Activated T-cell treated with anti-CD3 and anti-CD28 coated beads for 24 hours (primary cell): ENCODE data around the gene KIF5A.
"Not testable (repeated sequence)": the region's sequence is repeated elsewhere in the genome, so short reads cannot be mapped to it uniquely, and the experiment has no call there.

Source experiments
- DNase-seq: peaks from one replicate; pipeline ENCODE4 v3.0.0-alpha.2; 2020; ENCODE audit warnings: low read depth

Gene KIF5A

DNA sequence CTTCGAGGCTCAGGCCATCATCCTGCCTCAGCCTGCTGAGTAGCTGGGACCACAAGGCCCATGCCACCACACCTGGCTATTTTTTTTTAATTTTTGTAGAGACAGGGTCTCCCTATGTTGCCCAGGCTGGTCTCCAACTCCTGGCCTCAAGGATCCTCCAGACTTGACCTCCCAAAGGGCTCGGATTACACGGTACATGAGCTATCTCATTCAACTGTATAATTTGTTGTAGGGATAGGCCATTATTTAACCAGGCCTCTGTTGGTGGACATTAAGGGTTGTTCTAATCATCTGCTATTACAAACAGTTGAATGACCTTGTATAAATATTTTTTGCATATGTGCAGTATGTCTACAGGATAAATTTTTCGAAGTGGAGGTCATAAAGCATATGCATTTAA is 9.0 kb downstream of the KIF5A start:
- DNase-seq: no peak

DNA sequence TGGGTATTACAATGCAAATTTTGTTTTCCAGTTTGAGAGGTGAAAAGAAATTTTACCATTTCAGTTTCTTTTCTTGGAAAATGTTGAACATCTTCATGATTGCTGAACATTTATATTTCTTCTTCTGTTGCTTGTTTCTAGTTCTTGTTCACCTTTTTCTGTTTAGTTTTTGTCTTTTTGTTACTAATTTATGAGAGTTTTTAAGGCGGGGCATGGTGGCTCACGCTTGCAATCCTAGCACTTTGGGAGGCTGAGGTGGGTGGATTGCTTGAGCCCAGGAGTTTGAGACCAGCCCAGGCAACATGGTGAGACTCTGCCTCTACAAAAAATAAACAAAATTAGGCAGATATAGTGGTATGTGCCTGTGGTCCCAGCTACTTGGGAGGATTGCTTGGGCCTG is 10.7 kb downstream of the KIF5A start:
- no peak for DNase-seq

DNA sequence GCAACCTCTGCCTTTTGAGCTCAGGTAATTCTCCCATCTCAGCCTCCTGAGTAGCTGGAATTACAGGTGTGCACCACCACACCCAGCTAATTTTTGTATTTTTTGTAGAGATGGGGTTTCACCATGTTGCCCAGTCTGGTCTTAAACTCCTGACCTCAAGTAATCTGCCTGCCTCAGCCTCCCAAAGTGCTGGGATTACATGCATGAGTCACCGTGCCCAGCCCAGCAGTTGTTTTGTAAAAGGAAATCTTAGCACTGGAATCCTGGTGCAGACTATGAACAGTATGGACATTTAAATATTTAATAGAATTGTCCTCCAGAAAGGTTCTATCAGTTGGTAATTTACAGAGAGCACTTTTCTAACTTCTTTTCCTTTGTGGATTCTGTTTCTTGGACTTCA is 11.3 kb downstream of the KIF5A start:
- DNase-seq: not testable (repeated sequence)

DNA sequence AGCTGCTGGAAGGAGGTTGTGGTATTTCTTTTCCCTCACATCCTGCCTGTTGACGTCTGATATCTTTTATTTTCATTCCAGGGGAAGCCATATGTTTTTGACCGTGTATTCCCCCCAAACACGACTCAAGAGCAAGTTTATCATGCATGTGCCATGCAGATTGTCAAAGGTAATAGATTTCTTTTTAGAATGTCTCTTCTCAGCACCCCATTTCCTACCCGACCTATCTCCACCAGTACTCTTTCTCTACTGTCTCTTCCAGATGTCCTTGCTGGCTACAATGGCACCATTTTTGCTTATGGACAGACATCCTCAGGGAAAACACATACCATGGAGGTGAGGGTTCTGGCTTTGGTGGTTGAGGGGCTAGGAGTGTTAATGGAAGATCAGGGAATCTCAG is 13.5 kb downstream of the KIF5A start:
- DNase-seq: no peak

DNA sequence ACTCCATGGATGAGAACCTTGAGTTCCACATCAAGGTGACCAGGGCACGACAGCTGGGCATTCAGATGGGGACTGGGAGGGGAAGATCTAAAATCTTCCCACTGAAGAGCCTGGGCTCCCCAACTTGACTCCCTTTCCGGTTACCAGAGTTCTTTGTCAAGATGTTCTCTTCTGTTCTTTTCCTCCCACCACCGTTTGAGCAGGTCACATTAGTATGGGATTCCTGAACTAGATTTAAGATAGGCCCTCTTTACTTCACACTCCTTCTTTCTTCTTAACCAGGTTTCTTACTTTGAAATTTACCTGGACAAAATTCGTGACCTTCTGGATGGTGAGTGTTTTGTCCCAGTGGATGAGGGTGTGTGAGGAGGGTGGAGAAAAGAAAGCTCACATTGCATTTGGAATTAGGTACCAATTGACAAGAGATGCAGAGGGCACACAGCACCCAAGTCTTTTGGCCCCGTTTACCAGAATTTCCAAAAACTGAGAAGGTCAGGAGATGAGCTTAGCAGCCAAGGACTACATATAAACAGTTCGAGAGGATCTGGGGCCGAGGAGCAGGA is 14.4 kb downstream of the KIF5A start:
- DNase-seq: no peak

DNA sequence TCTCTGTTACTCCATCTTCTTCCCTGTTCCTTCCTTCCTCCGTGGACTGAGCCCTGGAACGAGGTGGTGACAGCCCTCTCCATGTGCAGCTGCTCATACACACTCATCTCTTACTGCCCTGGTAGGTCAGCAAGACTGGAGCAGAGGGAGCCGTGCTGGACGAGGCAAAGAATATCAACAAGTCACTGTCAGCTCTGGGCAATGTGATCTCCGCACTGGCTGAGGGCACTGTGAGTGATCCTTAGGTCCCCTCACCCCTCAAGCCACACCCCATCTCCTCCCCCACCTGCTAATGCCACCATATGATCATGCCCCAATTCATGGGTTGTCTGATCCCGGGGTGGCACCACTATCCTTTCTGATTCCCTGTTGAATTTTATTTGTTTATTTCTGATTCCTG is 19.0 kb downstream of the KIF5A start:
- no peak for DNase-seq

DNA sequence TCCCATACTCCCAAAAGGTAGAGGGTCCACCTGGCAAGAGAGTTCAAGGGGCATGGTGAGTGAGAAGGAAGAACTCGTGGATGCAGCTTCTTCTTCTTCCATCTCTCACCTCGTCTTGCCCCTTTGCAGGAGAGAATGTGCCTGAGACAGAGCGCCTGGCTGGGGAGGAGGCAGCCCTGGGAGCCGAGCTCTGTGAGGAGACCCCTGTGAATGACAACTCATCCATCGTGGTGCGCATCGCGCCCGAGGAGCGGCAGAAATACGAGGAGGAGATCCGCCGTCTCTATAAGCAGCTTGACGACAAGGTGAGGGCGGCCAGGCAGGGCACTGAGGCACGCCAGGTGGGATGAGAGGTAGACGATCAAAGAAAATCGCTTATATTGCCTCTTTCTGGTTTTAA is 20.0 kb downstream of the KIF5A start:
- no peak for DNase-seq

DNA sequence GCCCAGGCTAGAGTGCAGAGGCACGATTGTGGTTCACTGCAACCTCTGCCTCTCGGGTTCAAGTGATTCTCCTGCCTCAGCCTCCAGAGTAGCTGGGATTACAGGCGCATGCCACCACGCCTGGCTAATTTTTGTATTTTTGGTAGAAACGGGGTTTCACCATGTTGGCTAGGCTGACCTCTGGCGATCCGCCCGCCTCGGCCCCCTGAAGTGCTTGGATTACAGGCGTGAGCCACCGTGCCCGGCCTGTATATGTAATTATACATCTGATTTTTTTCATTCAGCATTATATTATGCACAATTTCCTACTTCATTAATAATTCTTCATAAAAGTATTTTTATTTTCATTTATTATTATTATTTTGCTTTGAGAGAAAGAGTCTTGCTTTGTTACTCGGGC is 20.6 kb downstream of the KIF5A start:
- not testable (repeated sequence) for DNase-seq

DNA sequence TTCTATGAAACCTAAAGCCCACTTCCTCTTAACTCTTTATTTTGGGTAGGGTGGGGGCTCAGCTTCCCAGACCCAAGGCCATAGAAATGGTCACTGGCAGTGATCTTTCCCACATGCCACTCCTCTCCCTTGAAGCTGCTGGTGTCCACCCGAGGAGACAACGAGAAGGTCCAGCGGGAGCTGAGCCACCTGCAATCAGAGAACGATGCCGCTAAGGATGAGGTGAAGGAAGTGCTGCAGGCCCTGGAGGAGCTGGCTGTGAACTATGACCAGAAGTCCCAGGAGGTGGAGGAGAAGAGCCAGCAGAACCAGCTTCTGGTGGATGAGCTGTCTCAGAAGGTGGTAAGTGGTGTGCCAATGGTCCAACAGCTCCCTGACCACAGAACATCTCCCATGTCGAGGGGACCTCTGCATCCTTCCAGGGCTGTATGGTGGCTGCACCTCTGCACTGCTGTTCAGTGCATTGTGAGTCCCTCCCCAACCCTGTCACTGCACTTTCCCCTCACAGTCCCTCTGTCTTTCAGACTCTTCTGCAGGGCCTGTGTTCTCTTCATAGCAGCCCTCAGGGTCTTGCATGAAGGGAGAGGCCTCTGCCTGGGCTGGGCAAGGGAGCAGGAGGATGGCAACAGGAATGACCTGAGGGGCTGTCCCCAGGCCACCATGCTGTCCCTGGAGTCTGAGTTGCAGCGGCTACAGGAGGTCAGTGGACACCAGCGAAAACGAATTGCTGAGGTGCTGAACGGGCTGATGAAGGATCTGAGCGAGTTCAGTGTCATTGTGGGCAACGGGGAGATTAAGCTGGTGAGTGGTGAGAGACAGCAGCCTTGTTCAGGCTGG is 22.3 kb downstream of the KIF5A start:
- DNase-seq: no peak

DNA sequence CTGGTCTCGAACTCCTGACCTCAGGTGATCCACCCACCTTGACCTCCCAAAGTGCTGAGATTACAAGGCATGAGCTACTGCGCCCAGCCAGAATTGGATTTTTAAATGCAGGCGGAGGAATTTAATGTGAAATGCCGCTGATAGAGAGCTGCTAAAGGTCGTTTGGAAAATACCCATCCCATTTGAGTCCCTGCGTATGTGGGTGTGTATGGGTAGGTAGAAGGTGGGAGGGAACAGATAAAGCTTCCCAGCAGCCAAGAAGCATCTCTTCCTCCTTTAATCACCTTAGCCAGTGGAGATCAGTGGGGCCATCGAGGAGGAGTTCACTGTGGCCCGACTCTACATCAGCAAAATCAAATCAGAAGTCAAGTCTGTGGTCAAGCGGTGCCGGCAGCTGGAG is 25.0 kb downstream of the KIF5A start:
- DNase-seq: no peak

DNA sequence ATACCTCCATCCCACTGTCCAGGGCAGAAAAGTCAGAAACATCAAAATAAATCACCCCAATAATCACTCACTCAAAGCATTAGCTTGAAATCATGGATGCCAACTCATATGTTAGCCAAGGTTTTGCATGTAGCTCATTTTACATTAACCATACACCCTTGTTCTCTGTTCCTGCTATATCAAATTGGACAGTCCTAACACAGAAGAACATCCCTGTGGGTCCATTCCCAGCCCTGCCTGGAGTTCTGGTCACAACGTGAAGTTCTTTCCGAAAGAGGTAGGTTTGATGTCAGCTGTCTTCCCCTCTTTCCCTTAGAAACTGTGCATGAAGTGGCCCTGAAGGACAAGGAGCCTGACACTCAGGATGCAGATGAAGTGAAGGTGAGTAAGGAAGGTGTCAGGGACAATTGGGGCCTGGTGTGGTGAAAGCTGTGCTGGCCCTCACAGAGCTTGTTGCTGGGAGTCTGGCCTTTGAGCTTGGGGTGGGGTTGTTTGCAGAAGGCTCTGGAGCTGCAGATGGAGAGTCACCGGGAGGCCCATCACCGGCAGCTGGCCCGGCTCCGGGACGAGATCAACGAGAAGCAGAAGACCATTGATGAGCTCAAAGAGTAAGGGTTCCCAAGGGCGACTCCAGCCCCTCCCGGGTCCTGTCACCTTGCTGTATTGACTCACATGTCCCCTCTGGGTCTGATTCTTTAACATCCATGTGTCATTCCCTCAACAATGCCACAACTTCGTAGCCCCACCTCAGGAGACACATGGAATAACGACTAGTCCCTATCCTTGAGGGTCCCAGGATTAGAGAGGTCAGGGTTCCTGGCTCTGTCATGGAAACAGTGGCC is 26.1 kb downstream of the KIF5A start:
- DNase-seq: no peak

DNA sequence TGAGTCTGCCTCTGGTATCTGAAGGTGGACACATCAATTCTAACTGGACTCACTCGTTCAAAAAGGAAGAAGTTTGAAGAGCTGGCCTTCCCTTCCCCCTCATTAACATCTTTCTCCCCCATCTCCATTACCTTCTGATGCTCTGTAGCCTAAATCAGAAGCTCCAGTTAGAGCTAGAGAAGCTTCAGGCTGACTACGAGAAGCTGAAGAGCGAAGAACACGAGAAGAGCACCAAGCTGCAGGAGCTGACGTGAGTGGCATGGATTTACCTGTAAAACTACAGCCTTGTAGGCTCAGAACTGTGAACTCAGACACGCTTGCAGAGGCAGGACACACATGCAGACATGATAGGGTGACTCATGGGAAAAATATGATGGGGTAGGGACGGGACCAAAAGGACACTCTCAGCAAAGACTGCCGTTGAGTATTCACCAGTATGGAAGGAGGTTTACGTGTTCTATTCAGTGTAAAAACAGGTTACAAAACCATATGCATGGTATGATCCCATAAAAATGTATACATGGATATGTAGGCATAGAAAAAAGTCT is 26.8 kb downstream of the KIF5A start:
- DNase-seq: no peak

DNA sequence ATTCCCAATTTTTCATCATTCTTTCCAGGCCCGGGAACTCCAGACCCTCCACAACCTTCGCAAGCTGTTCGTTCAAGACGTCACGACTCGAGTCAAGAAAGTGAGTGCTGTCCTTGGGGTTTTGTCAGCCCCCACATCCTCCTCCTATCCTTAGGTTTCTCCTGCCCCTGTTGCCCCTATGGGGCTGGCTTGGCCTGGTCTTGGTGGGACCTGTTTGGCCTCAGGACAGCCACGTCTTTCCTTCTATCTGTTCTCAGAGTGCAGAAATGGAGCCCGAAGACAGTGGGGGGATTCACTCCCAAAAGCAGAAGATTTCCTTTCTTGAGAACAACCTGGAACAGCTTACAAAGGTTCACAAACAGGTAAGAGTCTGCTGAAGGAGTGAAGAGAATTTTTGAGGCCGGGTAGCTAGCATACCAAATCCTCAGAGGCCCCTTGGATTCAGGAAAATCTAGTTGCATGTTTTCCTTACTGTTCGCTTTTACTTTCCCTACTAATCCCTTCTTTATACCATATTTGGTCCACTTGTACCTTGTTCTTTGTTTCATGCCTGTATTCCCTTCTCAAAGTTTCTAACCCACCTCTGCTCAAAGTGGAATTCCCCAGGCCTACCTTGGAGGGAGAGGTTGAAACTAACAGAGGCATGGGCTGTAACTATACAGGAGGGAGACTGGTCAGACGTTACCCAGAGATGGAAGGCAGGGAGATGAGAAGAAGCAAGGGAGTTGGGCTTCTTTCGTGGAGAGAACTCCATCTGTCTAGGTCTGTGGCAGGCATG is 28.3 kb downstream of the KIF5A start:
- no peak for DNase-seq

DNA sequence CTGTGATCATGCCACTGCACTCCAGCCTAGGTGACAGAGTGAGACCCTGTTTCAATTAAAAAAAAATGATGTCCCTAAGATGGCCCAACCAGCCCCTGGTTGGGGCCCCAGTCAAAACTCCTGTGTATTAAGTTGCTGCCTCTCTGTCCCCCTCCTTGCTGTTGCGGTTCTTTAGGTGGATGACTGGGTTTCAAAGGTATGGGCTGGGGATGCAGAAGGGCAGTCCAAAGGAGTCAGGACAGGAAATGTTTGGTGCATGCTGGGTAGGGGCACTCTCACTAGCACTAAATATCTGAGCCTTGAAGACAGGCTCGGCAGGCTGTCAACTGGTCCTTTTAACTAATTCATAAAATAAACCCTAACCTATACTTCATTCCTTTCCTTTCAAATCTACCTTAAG is 29.2 kb downstream of the KIF5A start:
- DNase-seq: no peak

DNA sequence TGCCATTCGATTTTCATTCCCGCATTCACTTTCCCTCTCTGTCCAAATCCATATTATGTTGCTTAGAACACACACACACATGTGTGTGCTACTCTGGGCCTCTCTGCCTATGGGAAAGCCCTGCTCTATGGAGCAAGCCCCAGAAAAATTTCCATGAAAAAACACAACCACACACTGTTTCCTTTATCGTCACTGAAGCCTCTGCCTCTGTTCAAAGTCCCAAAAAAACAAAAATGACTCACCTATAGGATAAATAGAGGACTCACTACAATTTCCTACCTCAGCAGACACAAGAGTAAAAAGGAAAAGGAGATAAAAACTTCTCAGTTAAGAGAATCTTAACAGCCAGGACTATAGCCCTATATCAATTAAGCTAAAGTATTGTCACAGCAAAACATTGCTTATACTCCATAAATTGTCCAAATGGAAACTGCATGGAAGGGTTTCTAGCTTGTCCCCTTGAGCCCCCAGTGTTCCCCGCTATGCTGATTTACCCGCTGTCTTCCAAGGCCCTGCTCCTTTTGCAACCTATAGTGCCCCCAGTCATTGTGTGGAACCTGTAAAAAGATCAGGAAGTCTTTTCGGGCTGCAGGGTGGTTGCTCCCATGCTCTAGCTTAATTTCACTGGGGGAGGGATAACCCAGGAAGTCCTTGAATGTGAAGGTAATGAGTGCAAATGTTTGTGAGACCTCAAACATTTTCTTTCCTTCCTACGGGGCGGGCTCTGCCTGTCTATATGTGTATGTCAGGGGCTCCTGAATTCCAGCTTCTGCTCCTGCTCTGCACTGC is 30.0 kb downstream of the KIF5A start:
- no peak for DNase-seq

DNA sequence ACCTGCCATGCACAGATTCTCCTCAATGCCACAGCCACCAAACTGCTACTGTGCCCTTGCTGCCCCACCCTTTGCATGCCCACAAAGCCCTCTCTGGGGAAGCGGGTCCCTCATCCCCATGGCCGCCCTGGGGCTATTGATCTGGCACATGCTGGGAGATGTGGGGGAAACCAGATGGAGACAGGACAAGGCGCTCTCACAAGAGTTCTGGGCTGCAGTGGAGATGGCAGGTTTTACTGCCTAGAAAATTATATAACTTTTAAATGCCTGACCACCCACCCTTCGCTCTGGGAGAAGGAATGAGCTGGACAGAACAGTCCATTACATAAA is 30.6 kb downstream of the KIF5A start:
- DNase-seq: no peak

DNA sequence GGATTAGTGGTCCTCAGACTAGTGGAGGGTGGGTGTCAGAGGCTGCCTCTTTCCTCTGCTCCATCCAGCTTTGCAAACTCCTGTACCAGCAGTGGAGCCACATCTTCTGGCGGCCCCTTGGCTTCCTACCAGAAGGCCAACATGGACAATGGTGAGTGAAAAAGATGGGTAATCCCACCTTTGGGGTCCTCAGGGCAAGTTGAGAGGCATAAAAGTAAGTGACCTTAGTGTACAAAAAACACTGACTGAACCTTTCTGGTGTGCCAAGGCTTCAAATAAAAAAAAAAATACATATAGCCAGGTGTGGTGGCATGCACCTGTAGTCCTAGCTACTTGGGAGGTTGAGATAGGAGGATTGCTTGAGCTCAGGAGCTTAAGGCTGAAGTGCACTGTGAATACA is 32.0 kb downstream of the KIF5A start:
- DNase-seq: no peak

DNA sequence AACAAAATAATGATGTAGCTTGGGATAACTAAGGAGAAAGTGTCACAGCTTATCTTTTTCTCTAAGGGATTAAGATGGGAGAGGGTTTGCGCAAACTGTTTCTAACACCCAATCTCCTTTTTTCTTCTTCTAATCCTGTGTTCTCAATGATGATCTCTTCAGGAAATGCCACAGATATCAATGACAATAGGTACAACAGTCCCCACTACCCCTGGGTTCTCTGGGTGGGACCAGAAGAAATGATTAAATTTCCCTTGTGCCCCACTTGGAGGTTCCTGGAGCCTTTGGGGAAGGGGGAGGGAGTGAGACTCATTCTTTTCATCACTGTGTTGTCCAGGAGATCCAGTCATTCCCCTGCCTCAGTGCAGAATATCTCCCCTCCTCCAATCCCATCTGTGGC is 32.6 kb downstream of the KIF5A start:
- DNase-seq: no peak

DNA sequence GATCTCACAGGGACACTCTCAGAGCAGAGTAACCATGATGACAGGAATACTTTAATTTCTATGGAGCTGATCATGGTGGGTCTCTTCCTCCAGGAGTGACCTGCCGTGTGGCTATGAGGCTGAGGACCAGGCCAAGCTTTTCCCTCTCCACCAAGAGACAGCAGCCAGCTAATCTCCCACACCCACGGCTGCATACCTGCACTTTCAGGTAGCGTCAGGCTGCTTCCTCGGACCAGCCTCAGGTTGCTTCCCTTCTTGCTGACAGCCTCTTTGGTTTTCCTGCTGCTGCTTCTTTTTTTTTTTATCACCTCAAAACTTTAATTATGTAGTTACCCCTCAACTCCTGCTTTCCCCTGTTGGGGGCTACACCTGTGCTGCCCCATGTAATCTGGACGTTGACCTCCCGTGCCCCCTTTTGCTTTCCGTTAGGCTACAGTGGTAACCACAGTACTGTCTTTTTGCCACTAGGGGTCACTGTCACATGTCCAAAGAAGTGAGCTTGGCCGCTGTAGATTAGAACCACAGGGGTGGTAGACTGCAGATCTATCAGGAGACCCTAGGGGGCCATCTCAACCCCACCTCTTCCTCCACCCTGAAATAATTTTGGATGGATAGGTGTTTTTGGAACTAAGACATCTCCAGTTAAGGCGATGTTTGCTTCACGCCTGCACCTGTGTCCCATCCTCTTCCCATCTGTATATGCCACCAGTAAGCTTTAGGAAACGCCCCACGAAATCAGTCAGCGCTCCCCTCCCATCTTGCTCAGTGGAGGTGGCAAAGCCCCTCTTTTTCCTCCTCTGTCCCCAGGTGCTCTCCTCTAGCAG is 33.4 kb downstream of the KIF5A start:
- peak; percentile 62 for DNase-seq

DNA sequence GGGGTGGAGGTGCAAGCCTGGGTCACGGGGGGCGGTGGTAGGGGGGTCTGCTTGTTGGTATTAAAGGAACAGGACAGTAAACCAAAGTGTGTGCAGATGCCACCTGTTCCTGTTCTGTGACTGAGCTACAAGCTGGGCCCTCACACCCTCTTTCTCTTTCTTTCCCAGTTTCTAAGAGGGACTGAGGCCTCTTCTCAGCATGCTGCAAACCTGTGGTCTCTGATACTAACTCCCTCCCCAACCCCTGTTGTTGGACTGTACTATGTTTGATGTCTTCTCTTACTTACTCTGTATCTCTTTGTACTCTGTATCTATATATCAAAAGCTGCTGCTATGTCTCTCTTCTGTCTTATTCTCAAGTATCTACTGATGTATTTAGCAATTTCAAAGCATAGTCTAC is 34.2 kb downstream of the KIF5A start:
- DNase-seq: no peak
